GM23338 (cell line): Measurements from ENCODE around the gene RAB29. TPM values are rescaled to one million over a fixed set of nuclear protein-coding genes. Genes with fewer than 3 reads are reported as not detected.
"Not testable (repeated sequence)": the region's sequence is repeated elsewhere in the genome, so short reads cannot be mapped to it uniquely, and the experiment has no call there.

ENCODE experiments used
- ATAC-seq: fragments of 200-7000 bp; cut with Tn5 transposase; 3 replicates; pipeline ENCODE4 v1.9.1; 2020
- DNase-seq: peaks from one replicate; pipeline ENCODE4 v3.0.0-alpha.2; 2015; ENCODE audit warnings: low spot score
- H2AFZ ChIP-seq: fragments of 200-600 bp; sonication (generic); 2 replicates; pipeline ENCODE4 v1.8.0; 2016; ENCODE audit warnings: antibody characterized with exemption, mild to moderate bottlenecking, moderate library complexity
- H3F3A ChIP-seq: fragments of 200-600 bp; sonication (generic); replicated peaks from 2 replicates; pipeline ENCODE4 v1.8.0; 2017; ENCODE audit warnings: antibody characterized with exemption, mixed run types, low read depth
- H3K27ac ChIP-seq: fragments of 200-600 bp; sonication (generic); 2 replicates; pipeline ENCODE4 v1.6.1; 2016; ENCODE audit warnings: low read depth
- H3K27me3 ChIP-seq: fragments of 200-600 bp; sonication (generic); 2 replicates; pipeline ENCODE4 v1.8.0; 2016; ENCODE audit warnings: mild to moderate bottlenecking, mixed run types, moderate library complexity; ENCODE audit not compliant: insufficient read depth
- H3K36me3 ChIP-seq: fragments of 200-600 bp; sonication (generic); 2 replicates; pipeline ENCODE4 v1.8.0; 2016; ENCODE audit warnings: mild to moderate bottlenecking; ENCODE audit not compliant: insufficient read depth
- H3K4me1 ChIP-seq: fragments of 200-600 bp; sonication (generic); 2 replicates; pipeline ENCODE4 v1.8.0; 2016; ENCODE audit warnings: mild to moderate bottlenecking, moderate library complexity; ENCODE audit not compliant: insufficient read depth
- H3K4me2 ChIP-seq: fragments of 200-600 bp; sonication (generic); 2 replicates; pipeline ENCODE4 v1.7.1; 2017; ENCODE audit warnings: mixed run types
- H3K4me3 ChIP-seq: fragments of 200-600 bp; sonication (generic); 2 replicates; pipeline ENCODE4 v1.6.1; 2016; ENCODE audit warnings: mixed run types
- H3K79me2 ChIP-seq: fragments of 200-600 bp; sonication (generic); replicated peaks from 2 replicates; pipeline ENCODE4 v1.8.0; 2017; ENCODE audit warnings: mild to moderate bottlenecking; ENCODE audit not compliant: insufficient read depth
- H3K9me2 ChIP-seq: fragments of 200-600 bp; sonication (generic); 2 replicates; pipeline ENCODE4 v1.8.0; 2017; ENCODE audit not compliant: insufficient read depth
- H4K20me1 ChIP-seq: fragments of 200-600 bp; sonication (generic); replicated peaks from 2 replicates; pipeline ENCODE4 v1.8.0; 2017; ENCODE audit warnings: mild to moderate bottlenecking; ENCODE audit not compliant: insufficient read depth
- H3K27ac Mint-ChIP-seq: 2 replicates; pipeline ENCODE4 v1.8.0; 2020; ENCODE audit warnings: inconsistent platforms, mild to moderate bottlenecking, moderate library complexity, mixed read lengths
- H3K27me3 Mint-ChIP-seq: 3 replicates; pipeline ENCODE4 v1.8.0; 2022; ENCODE audit warnings: low read depth, mild to moderate bottlenecking, moderate library complexity, mixed read lengths, inconsistent platforms; ENCODE audit not compliant: insufficient read depth, poor library complexity
- H3K36me3 Mint-ChIP-seq: 3 replicates; pipeline ENCODE4 v1.8.0; 2021; ENCODE audit warnings: low read depth, mild to moderate bottlenecking, inconsistent platforms, moderate library complexity, mixed read lengths
- H3K4me1 Mint-ChIP-seq: 3 replicates; pipeline ENCODE4 v1.8.0; 2020; ENCODE audit warnings: mild to moderate bottlenecking, inconsistent platforms, mixed read lengths
- H3K4me3 Mint-ChIP-seq: 3 replicates; pipeline ENCODE4 v1.8.0; 2021; ENCODE audit warnings: moderate library complexity, mild to moderate bottlenecking, inconsistent platforms, mixed read lengths
- H3K9me3 Mint-ChIP-seq: 3 replicates; pipeline ENCODE4 v1.8.0; 2020; ENCODE audit warnings: moderate library complexity, mild to moderate bottlenecking, inconsistent platforms, mixed read lengths
- CREB1 ChIP-seq: fragments of 250-450 bp; sonication (Bioruptor Pico); IDR thresholded peaks from 2 replicates; pipeline ENCODE4 v1.5.0; 2020; ENCODE audit warnings: low read depth, mild to moderate bottlenecking, moderate library complexity
- ETS1 ChIP-seq: IDR thresholded peaks from 2 replicates; pipeline ENCODE4 v1.6.1; 2016; ENCODE audit warnings: antibody characterized with exemption
- EZH2 ChIP-seq: fragments of 200-600 bp; sonication (generic); IDR thresholded peaks from one replicate; pipeline ENCODE4 v1.8.0; 2017; ENCODE audit warnings: antibody characterized with exemption, mild to moderate bottlenecking, low read depth; ENCODE audit not compliant: unreplicated experiment
- JUNB ChIP-seq: IDR thresholded peaks from one replicate; pipeline ENCODE4 v1.6.1; 2016; ENCODE audit warnings: antibody characterized with exemption; ENCODE audit not compliant: unreplicated experiment
- NANOG ChIP-seq: IDR thresholded peaks from 2 replicates; pipeline ENCODE4 v1.6.1; 2016; ENCODE audit warnings: antibody characterized with exemption, borderline replicate concordance
- STAT1 ChIP-seq: IDR thresholded peaks from one replicate; pipeline ENCODE4 v1.6.1; 2016; ENCODE audit warnings: antibody characterized with exemption; ENCODE audit not compliant: unreplicated experiment
- ZNF114 ChIP-seq: fragments of 250-450 bp; sonication (Bioruptor Pico); IDR thresholded peaks from 2 replicates; pipeline ENCODE4 v1.5.0; 2020; ENCODE audit warnings: mild to moderate bottlenecking, moderate library complexity
- ZNF331 ChIP-seq: fragments of 250-450 bp; sonication (Bioruptor Pico); IDR thresholded peaks from 2 replicates; pipeline ENCODE4 v1.5.0; 2020; ENCODE audit warnings: low read depth, mild to moderate bottlenecking, moderate library complexity
- polyA plus RNA-seq: library from polyadenylated mRNA; unstranded; fragments of >200 nt; fragmentation: Nextera tagmentation; extraction: Ambion mirVana; gene quantifications from 2 replicates; pipeline ENCODE4 v1.2.1, GENCODE V29; 2016
- total RNA-seq: library from RNA; depleted of rRNA; stranded (reverse); fragments of >200 nt; shearing (Covaris generic); gene quantifications from 2 replicates; pipeline ENCODE4 v1.2.3, GENCODE V29; 2014
- TF ChIP-seq, protein P1 (sequence below): IDR thresholded peaks from one replicate; pipeline ENCODE4 v1.6.1; 2018; ENCODE audit warnings: antibody characterized with exemption; ENCODE audit not compliant: unreplicated experiment
- TF ChIP-seq, protein P2 (sequence below), 2 experiments: fragments of 200-600 bp in 1 of 2; sonication (generic) in 1 of 2; conservative IDR thresholded peaks; 2 replicates each; pipeline versions ENCODE4 v1.5.1 to v1.6.1; 2016 to 2017; ENCODE audit warnings: antibody characterized with exemption in 2 of 2, low read depth in 2 of 2, mild to moderate bottlenecking in 2 of 2, moderate library complexity in 1 of 2

The RAB29 gene
- total and polyA plus RNA-seq, 2 experiments from 2014 or later: 7.1 to 9.1 TPM

DNA sequence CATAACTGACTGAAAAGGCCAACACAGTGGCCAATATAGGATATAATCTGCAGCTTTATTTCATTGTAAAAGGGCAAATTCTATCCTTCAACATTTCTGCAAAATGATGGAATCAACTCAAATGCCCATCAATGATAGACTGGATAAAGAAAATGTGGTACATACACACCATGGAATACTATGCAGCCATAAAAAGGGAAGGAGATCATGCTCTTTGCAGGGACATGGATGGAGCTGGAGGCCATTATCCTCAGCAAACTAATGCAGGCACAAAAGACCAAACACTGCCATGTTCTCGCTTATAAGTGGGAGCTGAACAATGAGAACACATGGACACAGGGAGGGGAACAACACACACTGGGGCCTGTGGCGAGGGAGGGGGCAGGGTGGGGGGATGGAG, 54.5 kb downstream of the RAB29 start:
- Histone ChIP-seq H3K36me3 (peaks cover 64% of the 10 kb centered on the region), H4K20me1 (peaks cover 12% of the 10 kb centered on the region)

GRCh38 chr1:205719762-205720161, 55.5 kb downstream of the RAB29 start:
- Mint-ChIP-seq H3K4me1 (peaks cover 21% of the 10 kb centered on the region), H3K27ac (no peak overlapping the region)
- TF ChIP-seq, protein P1, sequence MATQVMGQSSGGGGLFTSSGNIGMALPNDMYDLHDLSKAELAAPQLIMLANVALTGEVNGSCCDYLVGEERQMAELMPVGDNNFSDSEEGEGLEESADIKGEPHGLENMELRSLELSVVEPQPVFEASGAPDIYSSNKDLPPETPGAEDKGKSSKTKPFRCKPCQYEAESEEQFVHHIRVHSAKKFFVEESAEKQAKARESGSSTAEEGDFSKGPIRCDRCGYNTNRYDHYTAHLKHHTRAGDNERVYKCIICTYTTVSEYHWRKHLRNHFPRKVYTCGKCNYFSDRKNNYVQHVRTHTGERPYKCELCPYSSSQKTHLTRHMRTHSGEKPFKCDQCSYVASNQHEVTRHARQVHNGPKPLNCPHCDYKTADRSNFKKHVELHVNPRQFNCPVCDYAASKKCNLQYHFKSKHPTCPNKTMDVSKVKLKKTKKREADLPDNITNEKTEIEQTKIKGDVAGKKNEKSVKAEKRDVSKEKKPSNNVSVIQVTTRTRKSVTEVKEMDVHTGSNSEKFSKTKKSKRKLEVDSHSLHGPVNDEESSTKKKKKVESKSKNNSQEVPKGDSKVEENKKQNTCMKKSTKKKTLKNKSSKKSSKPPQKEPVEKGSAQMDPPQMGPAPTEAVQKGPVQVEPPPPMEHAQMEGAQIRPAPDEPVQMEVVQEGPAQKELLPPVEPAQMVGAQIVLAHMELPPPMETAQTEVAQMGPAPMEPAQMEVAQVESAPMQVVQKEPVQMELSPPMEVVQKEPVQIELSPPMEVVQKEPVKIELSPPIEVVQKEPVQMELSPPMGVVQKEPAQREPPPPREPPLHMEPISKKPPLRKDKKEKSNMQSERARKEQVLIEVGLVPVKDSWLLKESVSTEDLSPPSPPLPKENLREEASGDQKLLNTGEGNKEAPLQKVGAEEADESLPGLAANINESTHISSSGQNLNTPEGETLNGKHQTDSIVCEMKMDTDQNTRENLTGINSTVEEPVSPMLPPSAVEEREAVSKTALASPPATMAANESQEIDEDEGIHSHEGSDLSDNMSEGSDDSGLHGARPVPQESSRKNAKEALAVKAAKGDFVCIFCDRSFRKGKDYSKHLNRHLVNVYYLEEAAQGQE: no peak
- TF ChIP-seq ETS1 (no peak), ZNF331 (CRISPR knock-in tag) (no peak), EZH2 (no peak), STAT1 (no peak), CREB1 (no peak), ZNF114 (CRISPR knock-in tag) (no peak), JUNB (no peak), NANOG (no peak)
- TF ChIP-seq, protein P2, sequence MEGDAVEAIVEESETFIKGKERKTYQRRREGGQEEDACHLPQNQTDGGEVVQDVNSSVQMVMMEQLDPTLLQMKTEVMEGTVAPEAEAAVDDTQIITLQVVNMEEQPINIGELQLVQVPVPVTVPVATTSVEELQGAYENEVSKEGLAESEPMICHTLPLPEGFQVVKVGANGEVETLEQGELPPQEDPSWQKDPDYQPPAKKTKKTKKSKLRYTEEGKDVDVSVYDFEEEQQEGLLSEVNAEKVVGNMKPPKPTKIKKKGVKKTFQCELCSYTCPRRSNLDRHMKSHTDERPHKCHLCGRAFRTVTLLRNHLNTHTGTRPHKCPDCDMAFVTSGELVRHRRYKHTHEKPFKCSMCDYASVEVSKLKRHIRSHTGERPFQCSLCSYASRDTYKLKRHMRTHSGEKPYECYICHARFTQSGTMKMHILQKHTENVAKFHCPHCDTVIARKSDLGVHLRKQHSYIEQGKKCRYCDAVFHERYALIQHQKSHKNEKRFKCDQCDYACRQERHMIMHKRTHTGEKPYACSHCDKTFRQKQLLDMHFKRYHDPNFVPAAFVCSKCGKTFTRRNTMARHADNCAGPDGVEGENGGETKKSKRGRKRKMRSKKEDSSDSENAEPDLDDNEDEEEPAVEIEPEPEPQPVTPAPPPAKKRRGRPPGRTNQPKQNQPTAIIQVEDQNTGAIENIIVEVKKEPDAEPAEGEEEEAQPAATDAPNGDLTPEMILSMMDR (conservative IDR thresholded peaks at IDR 0.05; ENCODE audit: low read depth in 2 of 2): no peak

More for the DNA sequence above, 54.5 kb downstream of the RAB29 start:
- ATAC-seq, H3K9me3 Mint-ChIP-seq, H3K9me2 ChIP-seq, H3K4me3 Mint-ChIP-seq, H2AFZ ChIP-seq, DNase-seq, H3K4me3 ChIP-seq, H3K27me3 Mint-ChIP-seq, H3K4me2 ChIP-seq, H3K27ac Mint-ChIP-seq, H3K27me3 ChIP-seq, H3K27ac ChIP-seq: not testable (repeated sequence)
- Histone ChIP-seq H3F3A (peaks cover 18% of the 10 kb centered on the region; the same call in 1 of the 2 replicates), H3K79me2 (peaks cover 18% of the 10 kb centered on the region; the same call in 1 of the 2 replicates), H3K4me1 (peaks cover 14% of the 10 kb centered on the region)
- Mint-ChIP-seq H3K4me1 (peaks cover 11% of the 10 kb centered on the region), H3K36me3 (peaks cover 90% of the 10 kb centered on the region)

More at GRCh38 chr1:205719762-205720161, 55.5 kb downstream of the RAB29 start:
- Histone ChIP-seq H3K27ac (no peak overlapping the region), H3K4me1 (peaks cover 24% of the 10 kb centered on the region), H3K4me3 (no peak overlapping the region), H4K20me1 (peaks cover 8% of the 10 kb centered on the region), H3K36me3 (peaks cover 59% of the 10 kb centered on the region), H3K27me3 (no peaks in the 10 kb centered on the region), H3K79me2 (peaks cover 8% of the 10 kb centered on the region; the same call in 1 of the 2 replicates), H2AFZ (no peak overlapping the region), H3K4me2 (no peak overlapping the region), H3F3A (peaks cover 19% of the 10 kb centered on the region; the same call in 1 of the 2 replicates), H3K9me2 (no peaks in the 10 kb centered on the region)
- ATAC-seq: no peak
- H3K9me3 Mint-ChIP-seq: no peaks in the 10 kb centered on the region
- H3K36me3 Mint-ChIP-seq: peaks cover 87% of the 10 kb centered on the region
- H3K27me3 Mint-ChIP-seq: no peaks in the 10 kb centered on the region
- no peak for DNase-seq
- H3K4me3 Mint-ChIP-seq: no peak overlapping the region
